A549 (cell line): Measurements from ENCODE around the gene ZNF628. TPM values are rescaled to one million over a fixed set of nuclear protein-coding genes. Genes with fewer than 3 reads are reported as not detected.

ENCODE experiments used
- ATAC-seq, 2 experiments: fragments of 200-7000 bp in 1 of 2; fragments of >200 bp in 1 of 2; cut with Nextera tagmentation in 1 of 2; cut with Tn5 transposase in 1 of 2; 3 replicates each; pipeline versions ENCODE4 v1.8.0 to v1.9.1; 2018 to 2020; ENCODE audit warnings: mild to moderate bottlenecking in 1 of 2, moderate library complexity in 1 of 2
- CTCF ChIA-PET: fragments of 300-600 bp; sonication (Branson Sonifier 250); formaldehyde crosslinking; extraction: SDS; loops from one replicate; lab custom pipeline; 2021; ENCODE audit warnings: antibody characterized with exemption, inconsistent platforms; lab: Yijun Ruan, JAX
- POLR2A ChIA-PET: fragments of 350-600 bp; formaldehyde crosslinking; extraction: SDS; loops from one replicate; lab custom pipeline; 2021; ENCODE audit warnings: antibody characterized with exemption, inconsistent platforms; lab: Yijun Ruan, JAX
- DNase-seq, 2 experiments: peaks; one replicate each; pipeline versions ENCODE4 v3.0.0 to v3.0.0-alpha.2; 2011 to 2016; ENCODE audit warnings: low read depth in 1 of 2, low spot score in 1 of 2
- FAIRE-seq: peaks from 2 replicates; lab custom pipeline; 2011; peaks lifted over from hg19 to GRCh38; lab: Jason Lieb, UNC
- H3K27ac ChIP-seq, 2 experiments: fragments of >200 bp; sonication (Bioruptor Twin); formaldehyde crosslinking; 3 replicates each; pipeline ENCODE4 v1.5.1; 2016 to 2017
- H3K4me1 ChIP-seq: fragments of >200 bp; sonication (Bioruptor Twin); formaldehyde crosslinking; 3 replicates; pipeline ENCODE4 v1.6.1; 2016
- H3K4me2 ChIP-seq: fragments of >200 bp; sonication (Bioruptor Twin); formaldehyde crosslinking; 3 replicates; pipeline ENCODE4 v1.6.1; 2016
- H3K4me3 ChIP-seq: fragments of >200 bp; sonication (Bioruptor Twin); formaldehyde crosslinking; 3 replicates; pipeline ENCODE4 v1.5.1; 2016
- H3K9me3 ChIP-seq: fragments of >200 bp; sonication (Bioruptor Twin); formaldehyde crosslinking; 3 replicates; pipeline ENCODE4 v1.6.1; 2016
- BHLHE40 ChIP-seq: IDR thresholded peaks from 2 replicates; pipeline ENCODE4 v1.6.1; 2012; ENCODE audit warnings: low read depth, low read length, inconsistent platforms
- CHD2 ChIP-seq: fragments of 150-350 bp; IDR thresholded peaks from 2 replicates; pipeline ENCODE4 v1.6.1; 2014; ENCODE audit warnings: low read length; ENCODE audit not compliant: partially characterized antibody
- CHD4 ChIP-seq: fragments of 200-600 bp; sonication (generic); IDR thresholded peaks from 2 replicates; pipeline ENCODE4 v1.6.1; 2016; ENCODE audit warnings: antibody characterized with exemption, mild to moderate bottlenecking, borderline replicate concordance
- CTCF ChIP-seq: fragments of >200 bp; sonication (Bioruptor Twin); formaldehyde crosslinking; IDR thresholded peaks from 3 replicates; pipeline ENCODE4 v1.5.1; 2016
- EP300 ChIP-seq, 2 experiments: fragments of >200 bp; sonication (Bioruptor Twin); formaldehyde crosslinking; IDR thresholded peaks; 2 replicates in 1 of 2; 3 replicates in 1 of 2; pipeline ENCODE4 v1.6.1; 2016 to 2017
- GATA3 ChIP-seq: IDR thresholded peaks from 2 replicates; pipeline ENCODE4 v1.6.1; 2012; ENCODE audit warnings: borderline replicate concordance
- JUN ChIP-seq, 2 experiments: fragments of >200 bp; sonication (Bioruptor Twin); formaldehyde crosslinking; IDR thresholded peaks; 2 replicates in 1 of 2; 3 replicates in 1 of 2; pipeline ENCODE4 v1.6.1; 2016 to 2017
- KDM5A ChIP-seq: fragments of 200-600 bp; sonication (generic); IDR thresholded peaks from 2 replicates; pipeline ENCODE4 v1.6.1; 2016; ENCODE audit warnings: antibody characterized with exemption, mild to moderate bottlenecking
- MAX ChIP-seq: IDR thresholded peaks from 2 replicates; pipeline ENCODE4 v1.6.1; 2012
- NFE2L2 ChIP-seq: fragments of 150-350 bp; conservative IDR thresholded peaks from 2 replicates; pipeline ENCODE4 v1.6.1; 2014; ENCODE audit warnings: low read length
- NPAS2 ChIP-seq: fragments of 250-450 bp; sonication (Bioruptor Pico); IDR thresholded peaks from 2 replicates; pipeline ENCODE4 v1.8.0; 2022; ENCODE audit warnings: mild to moderate bottlenecking, moderate library complexity, borderline replicate concordance
- PBX3 ChIP-seq: IDR thresholded peaks from 2 replicates; pipeline ENCODE4 v1.6.1; 2012
- POLR2A ChIP-seq: IDR thresholded peaks from 2 replicates; pipeline ENCODE4 v1.6.1; 2012; ENCODE audit warnings: mild to moderate bottlenecking, low read length
- POLR2AphosphoS2 ChIP-seq: conservative IDR thresholded peaks from 2 replicates; pipeline ENCODE4 v1.6.1; 2012; ENCODE audit warnings: low read length, improper control_type of control experiment, inconsistent platforms
- RAD21 ChIP-seq, 2 experiments: fragments of >200 bp in 1 of 2; sonication (Bioruptor Twin) in 1 of 2; formaldehyde crosslinking in 1 of 2; IDR thresholded peaks in 1 of 2; conservative IDR thresholded peaks in 1 of 2; 2 replicates in 1 of 2; 3 replicates in 1 of 2; pipeline ENCODE4 v1.6.1; 2012 to 2018; ENCODE audit warnings: inconsistent platforms in 1 of 2
- RARB ChIP-seq: fragments of 250-450 bp; sonication (Bioruptor Pico); IDR thresholded peaks from 2 replicates; pipeline ENCODE4 v1.8.0; 2021; ENCODE audit warnings: mild to moderate bottlenecking, moderate library complexity
- RFX5 ChIP-seq: fragments of 450-650 bp; IDR thresholded peaks from 2 replicates; pipeline ENCODE4 v1.7.1; 2014; ENCODE audit warnings: antibody characterized with exemption, mild to moderate bottlenecking, moderate library complexity
- SMC3 ChIP-seq: fragments of >200 bp; sonication (Bioruptor Twin); formaldehyde crosslinking; IDR thresholded peaks from 3 replicates; pipeline ENCODE4 v1.6.1; 2018; ENCODE audit warnings: inconsistent platforms
- SREBF2 ChIP-seq: fragments of 450-650 bp; IDR thresholded peaks from 2 replicates; pipeline ENCODE4 v1.6.1; 2014; ENCODE audit warnings: mild to moderate bottlenecking, moderate library complexity
- TP53 ChIP-seq: fragments of 250-450 bp; sonication (Bioruptor Pico); IDR thresholded peaks from 2 replicates; pipeline ENCODE4 v1.5.0; 2021; ENCODE audit warnings: mild to moderate bottlenecking, moderate library complexity
- USF2 ChIP-seq: fragments of 450-650 bp; IDR thresholded peaks from 2 replicates; pipeline ENCODE4 v1.6.1; 2014; ENCODE audit warnings: antibody characterized with exemption
- ZFP36 ChIP-seq: fragments of 450-650 bp; IDR thresholded peaks from 2 replicates; pipeline ENCODE4 v1.6.1; 2014; ENCODE audit warnings: borderline replicate concordance; ENCODE audit not compliant: partially characterized antibody
- WGBS: methylation state at CpG from one replicate; pipeline ENCODE4 v1.1.6; 2017; ENCODE audit errors: missing lambda C conversion rate; 5-methylcytosine and 5-hydroxymethylcytosine counted together
- polyA plus RNA-seq, 4 experiments: library from polyadenylated mRNA; depleted of rRNA in 3 of 4; stranded (reverse); fragments of >200 nt; fragmentation: RNase III in 1 of 4; extraction: RNeasy Plus Mini Kit Qiagen cat#74134 plus additional on column Dnase treatment in 1 of 4; gene quantifications; 2 replicates in 3 of 4; 3 replicates in 1 of 4; pipeline ENCODE4 v1.2.3, GENCODE V29; 2011 to 2017

Gene ZNF628
- polyA plus RNA-seq, 2 of the 4 experiments (the other 2 are of a cell fraction), result 0.32 to 5.7 TPM

GRCh38 chr19:55453511-55454260 is 22.7 kb upstream of the ZNF628 start:
- ATAC-seq, result no peak; a peak in 2 of 6 replicates
- Histone ChIP-seq H3K9me3 (no peaks in the 10 kb centered on the region), H3K4me2 (peak overlapping the region; percentile 12; the same call in 2 of the 3 replicates), H3K27ac (no peak overlapping the region), H3K4me3 (no peak overlapping the region), H3K4me1 (peaks cover 27% of the 10 kb centered on the region)
- WGBS, result 75% methylated on average over 10 of the region's 12 CpGs
- ChIA-PET CTCF (interaction anchor here (0.5 to 4.3 kb wide), 28 partner anchors 9 to 379 kb away, joined by 3 to 39 read pairs (median 4); partner anchors contain the start of gene NAT14), POLR2A (interaction anchor here (1.3 to 1.9 kb wide), 2 partner anchors 46 to 47 kb away, joined by 4 to 5 read pairs; partner anchors contain the start of gene UBE2S)
- peak in 1 of 2 experiments; percentile 49 for DNase-seq
- no peak for FAIRE-seq
- no peak for TF ChIP-seq SMC3
- no peak for TF ChIP-seq CHD4
- no peak for TF ChIP-seq RAD21 (conservative IDR thresholded peaks at IDR 0.05 in 1 of 2, IDR thresholded peaks at IDR 0.05 in 1 of 2)
- TF ChIP-seq KDM5A, result no peak
- no peak for TF ChIP-seq PBX3
- no peak for TF ChIP-seq NFE2L2
- TF ChIP-seq ZFP36, result no peak
- no peak for TF ChIP-seq POLR2A
- no peak for TF ChIP-seq SREBF2
- TF ChIP-seq GATA3, result no peak
- no peak for TF ChIP-seq USF2
- TF ChIP-seq NPAS2 (CRISPR knock-in tag), result no peak
- no peak for TF ChIP-seq EP300 (IDR thresholded peaks at IDR 0.05)
- no peak for TF ChIP-seq TP53 (CRISPR knock-in tag)
- no peak for TF ChIP-seq RARB
- no peak for TF ChIP-seq BHLHE40
- no peak for TF ChIP-seq RFX5
- TF ChIP-seq MAX, result no peak
- no peak for TF ChIP-seq JUN (IDR thresholded peaks at IDR 0.05)

- ATAC-seq, result peak; percentile 70 to 82
- TF ChIP-seq SMC3 (peak; percentile 64), POLR2AphosphoS2 (no peak), CTCF (peak; percentile 78), RAD21 (conservative IDR thresholded peaks at IDR 0.05 in 1 of 2, IDR thresholded peaks at IDR 0.05 in 1 of 2) (peak; percentile 60 to 77), CHD2 (no peak)
- H3K27ac ChIP-seq, result no peak overlapping the region
- peak; percentile 78 to 92 for DNase-seq
- FAIRE-seq, result no peak
- H3K9me3 ChIP-seq, result no peaks in the 10 kb centered on the region
- CTCF ChIA-PET, result interaction anchor here (0.7 to 4.3 kb wide), 11 partner anchors 13 to 319 kb away, joined by 3 to 39 read pairs (median 7); no protein-coding TSS in a partner anchor
- POLR2A ChIA-PET, result no interaction called here
- 5% methylated on average over 7 of the region's 14 CpGs for WGBS
- no peak overlapping the region for H3K4me2 ChIP-seq
- no peak overlapping the region for H3K4me3 ChIP-seq
- H3K4me1 ChIP-seq, result peaks cover 27% of the 10 kb centered on the region
These were observed 21.6 kb upstream of the ZNF628 start for GRCh38 chr19:55454787-55455243.
